ENCODE measurements around the gene SIRPB2. TPM values are rescaled to one million over a fixed set of nuclear protein-coding genes. Genes with fewer than 3 reads are reported as not detected.
"Not testable (repeated sequence)": the region's sequence is repeated elsewhere in the genome, so short reads cannot be mapped to it uniquely, and the experiment has no call there.

Gene SIRPB2
- total and polyA plus RNA-seq, 7 donors, result 0.18 to 1.8 (median 1.1) TPM

DNA sequence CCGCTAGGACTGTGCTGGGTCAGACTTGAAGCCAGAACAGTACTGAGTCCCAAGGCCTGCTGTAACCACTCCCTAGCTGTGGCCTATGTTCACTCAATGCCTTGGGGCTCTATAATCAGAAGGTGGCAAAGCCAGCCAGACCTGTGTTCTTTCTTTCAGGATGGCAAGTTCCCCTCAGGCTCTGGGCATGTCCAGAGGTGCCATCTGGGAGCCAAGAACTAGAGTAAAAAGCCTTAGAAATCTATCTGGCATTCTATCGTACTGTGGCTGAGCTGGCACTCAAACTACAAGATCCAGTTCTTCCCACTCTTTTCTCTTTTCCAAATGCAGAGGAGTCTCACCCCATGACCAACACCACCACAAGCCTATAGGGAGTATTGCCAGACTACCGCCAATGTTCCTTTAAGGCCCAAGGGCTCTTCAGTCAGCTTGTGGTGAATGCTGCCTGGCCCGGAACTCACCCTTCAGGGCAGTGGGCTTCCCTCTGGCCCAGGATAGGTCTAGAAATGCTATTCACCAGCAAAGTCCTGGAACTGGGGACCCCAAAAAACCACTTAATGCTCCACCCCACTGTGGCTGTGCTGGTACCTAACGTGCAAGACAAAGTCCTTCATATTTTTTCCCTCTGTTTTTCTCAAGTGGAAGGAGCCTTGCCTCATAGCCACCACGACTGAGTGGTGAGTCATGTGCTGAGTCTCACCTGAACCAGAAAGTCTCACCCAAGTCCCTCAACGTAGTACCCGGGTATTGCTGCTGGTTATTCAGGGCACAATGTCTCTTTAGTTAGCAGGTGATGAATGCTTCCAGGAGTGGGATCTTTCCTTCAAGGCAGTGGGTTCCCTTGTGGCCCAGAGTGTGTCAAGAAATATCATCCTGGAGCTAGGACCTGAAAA is 8.6 kb upstream of the SIRPB2 start:
- no peak overlapping the region for H3K27ac ChIP-seq
- intact Hi-C loops (cut with DNase I), result no loop called here
- no peaks in the 10 kb centered on the region for H3K4me1 ChIP-seq
- DNase-seq (no peak), ATAC-seq (no peak)
- TF ChIP-seq, protein P1, sequence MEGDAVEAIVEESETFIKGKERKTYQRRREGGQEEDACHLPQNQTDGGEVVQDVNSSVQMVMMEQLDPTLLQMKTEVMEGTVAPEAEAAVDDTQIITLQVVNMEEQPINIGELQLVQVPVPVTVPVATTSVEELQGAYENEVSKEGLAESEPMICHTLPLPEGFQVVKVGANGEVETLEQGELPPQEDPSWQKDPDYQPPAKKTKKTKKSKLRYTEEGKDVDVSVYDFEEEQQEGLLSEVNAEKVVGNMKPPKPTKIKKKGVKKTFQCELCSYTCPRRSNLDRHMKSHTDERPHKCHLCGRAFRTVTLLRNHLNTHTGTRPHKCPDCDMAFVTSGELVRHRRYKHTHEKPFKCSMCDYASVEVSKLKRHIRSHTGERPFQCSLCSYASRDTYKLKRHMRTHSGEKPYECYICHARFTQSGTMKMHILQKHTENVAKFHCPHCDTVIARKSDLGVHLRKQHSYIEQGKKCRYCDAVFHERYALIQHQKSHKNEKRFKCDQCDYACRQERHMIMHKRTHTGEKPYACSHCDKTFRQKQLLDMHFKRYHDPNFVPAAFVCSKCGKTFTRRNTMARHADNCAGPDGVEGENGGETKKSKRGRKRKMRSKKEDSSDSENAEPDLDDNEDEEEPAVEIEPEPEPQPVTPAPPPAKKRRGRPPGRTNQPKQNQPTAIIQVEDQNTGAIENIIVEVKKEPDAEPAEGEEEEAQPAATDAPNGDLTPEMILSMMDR (IDR thresholded peaks at IDR 0.05), result no peak
- no peaks in the 10 kb centered on the region for H3K36me3 ChIP-seq (ENCODE audit: insufficient read depth in 1 of 2, low read depth in 1 of 2)
- H3K9me3 ChIP-seq, result no peaks in the 10 kb centered on the region
- no peak overlapping the region for H3K4me3 ChIP-seq
- 83 to 88% (median 87%) methylated on average over 8 of the region's 8 CpGs for WGBS, 3 donors
- peaks cover 0 to 5% (median 0%) of the 10 kb centered on the region in 3 donors for H3K27me3 ChIP-seq (ENCODE audit: insufficient read depth in 3 of 3, low read length in 2 of 3)

DNA sequence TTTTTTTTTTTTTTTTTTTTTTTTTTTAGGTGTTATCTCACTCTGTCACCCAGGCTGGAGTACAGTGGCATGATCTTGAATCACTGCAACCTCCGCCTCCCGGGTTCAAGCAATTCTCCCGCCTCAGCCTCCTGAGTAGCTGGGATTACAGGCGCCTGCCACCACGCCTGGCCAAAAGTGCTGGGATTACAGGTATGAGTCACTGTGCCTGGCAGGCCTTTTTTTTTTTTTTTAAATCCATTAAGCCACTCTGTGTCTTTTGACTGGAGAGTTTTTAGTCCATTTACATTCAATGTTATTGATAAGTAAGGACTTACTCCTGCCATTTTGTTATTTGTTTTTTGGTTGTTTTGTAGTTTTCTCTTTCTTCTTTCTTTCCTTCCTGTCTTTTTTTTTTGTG is 6.2 kb upstream of the SIRPB2 start:
- intact Hi-C loops (cut with DNase I); H3K27me3 ChIP-seq (ENCODE audit: insufficient read depth in 3 of 3, low read length in 2 of 3); H3K4me3 ChIP-seq; DNase-seq; ATAC-seq; H3K9me3 ChIP-seq; H3K27ac ChIP-seq; H3K36me3 ChIP-seq (ENCODE audit: insufficient read depth in 1 of 2, low read depth in 1 of 2); H3K4me1 ChIP-seq: not testable (repeated sequence)
- 90 to 97% (median 92%) methylated on average over 5 of the region's 5 CpGs for WGBS, 3 donors

DNA sequence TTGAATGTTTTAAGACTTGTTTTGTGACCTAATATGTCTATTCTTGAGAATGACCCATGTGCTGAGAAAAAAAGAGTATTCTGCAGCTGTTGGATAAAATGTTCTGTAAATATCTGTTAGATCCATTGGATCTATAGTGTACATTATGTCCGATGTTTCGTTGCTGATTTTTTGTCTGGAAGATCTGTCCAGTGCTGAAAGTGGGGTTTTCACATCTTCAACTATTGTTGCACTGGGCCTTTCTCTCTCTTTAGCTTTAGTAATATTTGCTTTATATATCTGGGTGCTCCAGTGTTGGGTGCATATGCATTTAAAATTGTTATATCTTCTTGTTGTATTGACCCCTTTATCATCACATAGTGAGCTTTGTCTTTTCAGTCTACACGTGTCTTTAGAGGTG is 5.7 kb upstream of the SIRPB2 start:
- no peaks in the 10 kb centered on the region for H3K9me3 ChIP-seq
- TF ChIP-seq, protein P1 (IDR thresholded peaks at IDR 0.05), result no peak
- H3K27ac ChIP-seq, result no peak overlapping the region
- H3K4me1 ChIP-seq, result no peaks in the 10 kb centered on the region
- H3K27me3 ChIP-seq (ENCODE audit: insufficient read depth in 3 of 3, low read length in 2 of 3), result peaks cover 0 to 6% (median 1%) of the 10 kb centered on the region in 3 donors
- ATAC-seq (no peak), DNase-seq (no peak)
- intact Hi-C loops (cut with DNase I), result no loop called here
- no peak overlapping the region for H3K4me3 ChIP-seq
- 79 to 80% (median 80%) methylated on average over 3 of the region's 3 CpGs for WGBS, 3 donors
- no peaks in the 10 kb centered on the region for H3K36me3 ChIP-seq (ENCODE audit: insufficient read depth in 1 of 2, low read depth in 1 of 2)

DNA sequence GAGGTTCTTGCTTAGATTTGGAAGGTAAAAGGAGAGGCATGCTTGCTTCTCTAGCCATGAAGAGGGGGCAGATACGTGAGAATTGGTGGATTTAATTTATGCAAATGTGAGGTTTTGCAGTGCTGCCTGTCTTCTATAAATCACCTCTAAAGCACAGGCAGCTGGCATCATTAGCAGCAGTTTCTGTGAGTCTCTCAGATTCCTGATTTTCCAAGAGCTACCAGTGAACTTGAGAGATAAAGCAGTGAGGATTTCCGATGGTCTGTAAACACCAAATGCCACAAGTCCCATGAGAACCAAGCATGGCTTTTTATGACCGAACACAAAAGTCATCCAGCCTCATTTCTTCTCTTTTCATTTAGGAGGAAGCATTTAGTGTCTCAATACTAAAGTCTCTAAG is 3.2 kb upstream of the SIRPB2 start:
- no peaks in the 10 kb centered on the region for H3K4me1 ChIP-seq
- intact Hi-C loops (cut with DNase I), result no loop called here
- H3K27me3 ChIP-seq (ENCODE audit: insufficient read depth in 3 of 3, low read length in 2 of 3), result peaks cover 0 to 6% (median 0%) of the 10 kb centered on the region in 3 donors
- H3K4me3 ChIP-seq, result no peak overlapping the region
- H3K36me3 ChIP-seq (ENCODE audit: insufficient read depth in 1 of 2, low read depth in 1 of 2), result no peaks in the 10 kb centered on the region
- WGBS, 3 donors, result 16 to 31% (median 26%) methylated on average over 3 of the region's 3 CpGs
- TF ChIP-seq, protein P1 (IDR thresholded peaks at IDR 0.05), result no peak
- ATAC-seq (no peak), DNase-seq (no peak)
- no peak overlapping the region for H3K27ac ChIP-seq
- H3K9me3 ChIP-seq, result no peaks in the 10 kb centered on the region

DNA sequence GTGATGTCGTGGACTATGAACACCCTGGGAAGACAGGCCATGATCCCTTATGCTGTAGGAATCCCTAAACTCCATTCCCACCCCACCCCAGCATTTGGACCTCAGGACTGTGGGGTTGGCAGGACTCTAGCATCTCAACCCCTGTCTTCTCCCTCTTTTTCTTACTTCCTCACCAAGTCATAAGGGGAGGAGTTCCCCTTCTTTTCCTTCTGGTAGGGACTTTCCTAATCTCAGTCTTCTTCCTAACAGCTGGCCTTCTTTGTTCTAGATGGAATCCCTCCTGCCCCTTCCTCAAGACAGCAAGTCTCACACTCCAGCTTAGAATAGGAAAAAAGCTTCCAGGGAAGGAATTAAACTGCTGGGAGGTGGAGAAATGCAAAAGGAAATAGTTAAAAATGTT is 2.3 kb upstream of the SIRPB2 start:
- H3K27ac ChIP-seq, result no peak overlapping the region
- TF ChIP-seq, protein P1 (IDR thresholded peaks at IDR 0.05), result no peak
- H3K4me3 ChIP-seq, result no peak overlapping the region
- ATAC-seq, result no peak
- 69 to 74% (median 70%) methylated on average over 1 of the region's 1 CpG for WGBS, 3 donors
- DNase-seq, result no peak
- peaks cover 0 to 6% (median 0%) of the 10 kb centered on the region in 3 donors for H3K27me3 ChIP-seq (ENCODE audit: insufficient read depth in 3 of 3, low read length in 2 of 3)
- intact Hi-C loops (cut with DNase I), result no loop called here
- no peaks in the 10 kb centered on the region for H3K9me3 ChIP-seq
- no peaks in the 10 kb centered on the region for H3K36me3 ChIP-seq (ENCODE audit: insufficient read depth in 1 of 2, low read depth in 1 of 2)
- no peaks in the 10 kb centered on the region for H3K4me1 ChIP-seq
